SU-DHL-6 (cell line): ENCODE data around the gene ASPN.

Source experiments
- H2AFZ ChIP-seq: fragments of 200-600 bp; sonication (generic); 2 replicates; pipeline ENCODE4 v1.6.1; 2014; ENCODE audit warnings: low read depth, mild to moderate bottlenecking, moderate library complexity, mixed read lengths, antibody characterized with exemption, low read length; ENCODE audit not compliant: severe bottlenecking
- H3F3A ChIP-seq: fragments of 200-600 bp; shearing (Covaris generic); 2 replicates; pipeline ENCODE4 v1.6.0; 2016; ENCODE audit warnings: antibody characterized with exemption, mild to moderate bottlenecking; ENCODE audit not compliant: insufficient read depth
- H3K27ac ChIP-seq: fragments of 200-600 bp; sonication (generic); 2 replicates; pipeline ENCODE4 v1.5.1; 2016; ENCODE audit warnings: low read depth, mild to moderate bottlenecking, low read length, moderate library complexity, mixed read lengths
- H3K27me3 ChIP-seq: fragments of 200-600 bp; sonication (generic), shearing (Covaris generic); 2 replicates; pipeline ENCODE4 v1.6.0; 2014; ENCODE audit warnings: mild to moderate bottlenecking, low read length
- H3K36me3 ChIP-seq: fragments of 200-600 bp; sonication (generic); 2 replicates; pipeline ENCODE4 v1.6.1; 2014; ENCODE audit warnings: mild to moderate bottlenecking, low read length, mixed read lengths
- H3K4me2 ChIP-seq: fragments of 300-600, 200-600 bp; shearing (Covaris generic), sonication (generic); 2 replicates; pipeline ENCODE4 v1.6.0; 2014; ENCODE audit warnings: low read length, low read depth, mild to moderate bottlenecking; ENCODE audit not compliant: poor library complexity, severe bottlenecking
- H3K4me3 ChIP-seq: fragments of 200-600 bp; sonication (generic); 2 replicates; pipeline ENCODE4 v1.5.1; 2014; ENCODE audit warnings: antibody characterized with exemption, low read length, mild to moderate bottlenecking, mixed read lengths; ENCODE audit not compliant: insufficient read depth, poor library complexity, severe bottlenecking
- H3K79me2 ChIP-seq: fragments of 200-600 bp; sonication (generic); 2 replicates; pipeline ENCODE4 v1.6.1; 2014; ENCODE audit warnings: mild to moderate bottlenecking, low read length, moderate library complexity; ENCODE audit not compliant: insufficient read depth
- H3K9ac ChIP-seq: fragments of 200-600 bp; sonication (generic); 2 replicates; pipeline ENCODE4 v1.7.0; 2014; ENCODE audit warnings: mild to moderate bottlenecking, low read length
- H3K9me2 ChIP-seq: fragments of 200-600 bp; sonication (generic); replicated peaks from 2 replicates; pipeline ENCODE4 v1.6.1; 2014; ENCODE audit warnings: low read length; ENCODE audit not compliant: insufficient read depth
- H3K9me3 ChIP-seq: fragments of 200-600 bp; sonication (generic); 2 replicates; pipeline ENCODE4 v1.6.1; 2014; ENCODE audit warnings: low read length, mixed read lengths; ENCODE audit not compliant: insufficient read depth
- H4K20me1 ChIP-seq: fragments of 200-600 bp; sonication (generic); 2 replicates; pipeline ENCODE4 v1.6.1; 2014; ENCODE audit warnings: low read depth, mild to moderate bottlenecking, antibody characterized with exemption, low read length, moderate library complexity, mixed read lengths
- EZH2phosphoT487 ChIP-seq: fragments of 200-600 bp; sonication (generic), shearing (Covaris generic); conservative IDR thresholded peaks from 2 replicates; pipeline ENCODE4 v1.6.1; 2018; ENCODE audit warnings: mild to moderate bottlenecking, antibody characterized with exemption, low read length, moderate library complexity, mixed read lengths
- TF ChIP-seq, protein P1 (sequence below): fragments of 200-600 bp; sonication (generic); IDR thresholded peaks from one replicate; pipeline ENCODE4 v1.5.1; 2017; ENCODE audit warnings: antibody characterized with exemption, mild to moderate bottlenecking, low read length, moderate library complexity; ENCODE audit not compliant: insufficient read depth, poor library complexity, severe bottlenecking

ASPN gene

DNA sequence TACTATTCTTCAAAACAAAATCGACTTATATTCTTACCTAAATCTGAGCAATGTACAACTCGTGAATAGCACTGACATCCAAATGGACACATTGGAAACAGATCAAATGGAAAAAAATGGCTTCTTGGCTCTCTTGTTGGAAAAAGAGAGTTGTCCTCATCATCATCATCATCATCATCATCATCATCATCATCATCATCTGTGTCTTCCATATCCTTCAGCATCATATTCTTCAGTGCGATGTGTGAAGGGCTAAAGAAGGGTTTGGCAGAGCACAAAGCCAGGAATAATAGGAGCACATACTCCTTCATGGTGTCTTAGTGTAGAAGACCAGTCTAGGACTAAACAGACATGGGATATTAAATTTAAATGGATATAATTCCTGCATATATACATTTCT is 7.7 kb downstream of the ASPN start:
- H3F3A ChIP-seq: no peaks in the 10 kb centered on the region
- H3K36me3 ChIP-seq: no peaks in the 10 kb centered on the region
- TF ChIP-seq, protein P1, sequence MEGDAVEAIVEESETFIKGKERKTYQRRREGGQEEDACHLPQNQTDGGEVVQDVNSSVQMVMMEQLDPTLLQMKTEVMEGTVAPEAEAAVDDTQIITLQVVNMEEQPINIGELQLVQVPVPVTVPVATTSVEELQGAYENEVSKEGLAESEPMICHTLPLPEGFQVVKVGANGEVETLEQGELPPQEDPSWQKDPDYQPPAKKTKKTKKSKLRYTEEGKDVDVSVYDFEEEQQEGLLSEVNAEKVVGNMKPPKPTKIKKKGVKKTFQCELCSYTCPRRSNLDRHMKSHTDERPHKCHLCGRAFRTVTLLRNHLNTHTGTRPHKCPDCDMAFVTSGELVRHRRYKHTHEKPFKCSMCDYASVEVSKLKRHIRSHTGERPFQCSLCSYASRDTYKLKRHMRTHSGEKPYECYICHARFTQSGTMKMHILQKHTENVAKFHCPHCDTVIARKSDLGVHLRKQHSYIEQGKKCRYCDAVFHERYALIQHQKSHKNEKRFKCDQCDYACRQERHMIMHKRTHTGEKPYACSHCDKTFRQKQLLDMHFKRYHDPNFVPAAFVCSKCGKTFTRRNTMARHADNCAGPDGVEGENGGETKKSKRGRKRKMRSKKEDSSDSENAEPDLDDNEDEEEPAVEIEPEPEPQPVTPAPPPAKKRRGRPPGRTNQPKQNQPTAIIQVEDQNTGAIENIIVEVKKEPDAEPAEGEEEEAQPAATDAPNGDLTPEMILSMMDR: no peak
- TF ChIP-seq EZH2phosphoT487: no peak
- no peaks in the 10 kb centered on the region for H3K9me3 ChIP-seq
- no peak overlapping the region for H3K27ac ChIP-seq
- H3K4me2 ChIP-seq: no peak overlapping the region
- no peaks in the 10 kb centered on the region for H3K79me2 ChIP-seq
- H3K9me2 ChIP-seq: no peaks in the 10 kb centered on the region
- H2AFZ ChIP-seq: no peak overlapping the region
- H3K27me3 ChIP-seq: no peaks in the 10 kb centered on the region
- H4K20me1 ChIP-seq: no peaks in the 10 kb centered on the region
- H3K9ac ChIP-seq: no peak overlapping the region
- H3K4me3 ChIP-seq: no peak overlapping the region

DNA sequence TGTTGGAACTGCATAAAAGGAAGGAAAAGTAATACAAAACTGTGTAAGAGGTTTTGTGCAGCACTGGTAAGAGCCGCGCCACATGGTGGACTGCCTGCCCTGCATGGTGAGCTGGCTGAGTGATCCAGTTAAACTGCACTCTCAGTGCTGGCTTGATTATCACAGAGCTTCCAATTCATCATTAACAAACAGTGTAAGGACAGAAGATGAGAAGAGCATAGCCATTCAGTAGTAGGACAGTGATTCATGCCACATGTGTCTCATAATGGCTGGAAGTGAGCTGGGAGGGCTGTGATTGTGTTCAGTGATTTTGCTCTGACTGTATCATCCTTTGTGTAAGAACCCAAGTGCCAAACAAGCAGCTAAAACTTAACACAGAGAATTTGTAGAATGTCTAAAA is 14.1 kb downstream of the ASPN start:
- H3K9ac ChIP-seq: no peak overlapping the region
- H3F3A ChIP-seq: no peaks in the 10 kb centered on the region

DNA sequence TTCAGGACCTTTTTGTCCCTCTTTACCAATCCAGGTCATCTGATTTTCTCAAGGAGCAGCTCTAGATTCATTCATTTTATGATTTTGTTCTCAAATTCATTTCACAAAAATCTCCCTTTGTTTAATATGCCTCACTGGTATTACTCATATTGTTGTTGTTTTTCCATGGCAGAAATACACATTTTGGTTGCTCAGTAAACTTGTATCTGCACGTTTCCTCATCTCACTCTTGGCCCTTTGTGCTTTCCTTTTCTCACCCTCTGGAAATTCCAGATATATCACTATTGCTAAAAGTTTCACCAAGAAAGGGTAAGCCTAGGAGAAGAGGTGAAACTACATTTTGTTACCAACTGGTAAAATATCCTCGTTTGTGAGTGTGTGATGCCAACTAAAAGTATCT is 14.8 kb downstream of the ASPN start:
- no peak overlapping the region for H3K27ac ChIP-seq
- 0 out of 2 replicates have a peak, but pooled peaks cover 3% of the 10 kb centered on the region for H4K20me1 ChIP-seq
- H3K27me3 ChIP-seq: no peaks in the 10 kb centered on the region
- no peaks in the 10 kb centered on the region for H3K79me2 ChIP-seq
- no peaks in the 10 kb centered on the region for H3K36me3 ChIP-seq
- H3K4me3 ChIP-seq: no peak overlapping the region
- TF ChIP-seq, protein P1: no peak
- TF ChIP-seq EZH2phosphoT487: no peak
- no peak overlapping the region for H2AFZ ChIP-seq
- H3K9me2 ChIP-seq: no peaks in the 10 kb centered on the region
- no peaks in the 10 kb centered on the region for H3F3A ChIP-seq
- no peak overlapping the region for H3K9ac ChIP-seq
- H3K9me3 ChIP-seq: no peaks in the 10 kb centered on the region
- H3K4me2 ChIP-seq: no peak overlapping the region

More for the DNA sequence above, 14.1 kb downstream of the ASPN start:
- Histone ChIP-seq H3K79me2 (no peaks in the 10 kb centered on the region), H3K9me2 (no peaks in the 10 kb centered on the region), H3K4me2 (no peak overlapping the region), H4K20me1 (0 out of 2 replicates have a peak, but pooled peaks cover 3% of the 10 kb centered on the region), H2AFZ (no peak overlapping the region), H3K27me3 (no peaks in the 10 kb centered on the region), H3K9me3 (no peaks in the 10 kb centered on the region), H3K4me3 (no peak overlapping the region), H3K27ac (no peak overlapping the region), H3K36me3 (no peaks in the 10 kb centered on the region)
- TF ChIP-seq, protein P1: no peak

DNA sequence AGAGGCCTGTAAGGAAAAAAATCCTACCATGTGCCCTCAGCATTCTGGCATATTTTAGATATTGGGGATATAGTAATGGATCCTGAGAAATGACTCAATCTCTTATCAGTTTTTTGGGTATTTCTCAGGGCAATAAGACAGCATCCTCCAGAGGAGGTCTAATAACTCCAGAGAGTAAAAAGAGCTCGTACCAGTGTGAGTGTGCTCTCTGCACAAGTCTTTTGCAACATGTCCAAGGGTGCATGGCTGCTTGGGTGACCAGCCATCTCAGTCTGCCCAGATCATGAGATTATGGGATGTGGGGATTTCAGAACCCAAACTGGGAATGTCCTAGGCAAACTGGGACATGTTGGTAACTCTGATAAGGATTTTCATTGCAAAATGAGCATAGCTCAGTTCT is 15.3 kb downstream of the ASPN start:
- Histone ChIP-seq H3K4me3 (no peak overlapping the region), H3K36me3 (no peaks in the 10 kb centered on the region), H3K4me2 (no peak overlapping the region), H3F3A (no peaks in the 10 kb centered on the region), H3K27me3 (no peaks in the 10 kb centered on the region), H3K79me2 (no peaks in the 10 kb centered on the region), H3K9ac (no peak overlapping the region), H3K9me2 (no peaks in the 10 kb centered on the region), H3K9me3 (no peaks in the 10 kb centered on the region), H4K20me1 (0 out of 2 replicates have a peak, but pooled peaks cover 3% of the 10 kb centered on the region), H3K27ac (no peak overlapping the region), H2AFZ (no peak overlapping the region)
- no peak for TF ChIP-seq EZH2phosphoT487
- TF ChIP-seq, protein P1: no peak
